H1 (cell line): ENCODE measurements around the gene ADAMTS17. TPM values are rescaled to one million over a fixed set of nuclear protein-coding genes. Genes with fewer than 3 reads are reported as not detected.

ENCODE experiments used
- CTCF ChIA-PET: fragments of 300-600 bp; sonication (Branson Sonifier 250); formaldehyde crosslinking; loops from one replicate; lab custom pipeline; 2021; ENCODE audit not compliant: partially characterized antibody; lab: Charles Lee
- POLR2A ChIA-PET: fragments of 300-600 bp; sonication (Branson Sonifier 250); formaldehyde crosslinking; loops from one replicate; lab custom pipeline; 2021; ENCODE audit warnings: inconsistent platforms; ENCODE audit not compliant: partially characterized antibody; lab: Charles Lee
- DNase-seq, 2 experiments: peaks; one replicate each; pipeline versions ENCODE4 v3.0.0 to v3.0.0-alpha.2; 2010 to 2022; ENCODE audit warnings: low spot score in 2 of 2, low read depth in 1 of 2, mixed read lengths in 1 of 2
- FAIRE-seq: peaks from 2 replicates; lab custom pipeline; 2011; peaks lifted over from hg19 to GRCh38; lab: Jason Lieb, UNC
- H2AFZ ChIP-seq: 2 replicates; pipeline ENCODE4 v1.8.1; 2012; ENCODE audit warnings: low read length, inconsistent platforms
- H2AK5ac ChIP-seq: 2 replicates; pipeline ENCODE4 v1.6.1; 2013; ENCODE audit warnings: low read depth, low read length
- H2BK120ac ChIP-seq: replicated peaks from 2 replicates; pipeline ENCODE3; 2013; ENCODE audit warnings: low read depth, low read length, inconsistent platforms
- H2BK12ac ChIP-seq: 2 replicates; pipeline ENCODE4 v1.6.1; 2013; ENCODE audit warnings: low read depth, low read length
- H2BK15ac ChIP-seq: 2 replicates; pipeline ENCODE4 v1.6.1; 2013; ENCODE audit warnings: low read length
- H2BK20ac ChIP-seq: 2 replicates; pipeline ENCODE4 v1.6.1; 2013; ENCODE audit warnings: low read length
- H2BK5ac ChIP-seq: 2 replicates; pipeline ENCODE4 v1.6.1; 2013; ENCODE audit warnings: low read depth, low read length
- H3K14ac ChIP-seq: 2 replicates; pipeline ENCODE4 v1.6.1; 2013; ENCODE audit warnings: inconsistent platforms; ENCODE audit not compliant: insufficient read length
- H3K18ac ChIP-seq: 2 replicates; pipeline ENCODE4 v1.6.1; 2013; ENCODE audit warnings: low read length; ENCODE audit errors: extremely low read depth
- H3K23ac ChIP-seq: 2 replicates; pipeline ENCODE4 v1.6.1; 2013; ENCODE audit warnings: inconsistent platforms; ENCODE audit not compliant: insufficient read length
- H3K23me2 ChIP-seq: 2 replicates; pipeline ENCODE4 v1.6.1; 2013; ENCODE audit warnings: low read depth, low read length
- H3K27ac ChIP-seq: 2 replicates; pipeline ENCODE4 v1.6.1; 2011; ENCODE audit warnings: low read depth, low read length, inconsistent platforms
- H3K27me3 ChIP-seq, 4 experiments: replicated peaks in 1 of 4; 1 replicate in 1 of 4; 2 replicates in 3 of 4; pipeline versions ENCODE4 v1.6.1 to v1.8.1; 2011 to 2013; ENCODE audit warnings: low read length in 3 of 4, mild to moderate bottlenecking in 3 of 4, inconsistent platforms in 2 of 4, mixed read lengths in 2 of 4, moderate library complexity in 1 of 4; ENCODE audit not compliant: control insufficient read depth in 3 of 4, insufficient read depth in 3 of 4; ENCODE audit errors: extremely low read depth in 1 of 4
- H3K36me3 ChIP-seq, 4 experiments: 2 replicates each; pipeline versions ENCODE4 v1.6.1 to v1.8.1; 2011 to 2013; ENCODE audit warnings: mild to moderate bottlenecking in 4 of 4, low read length in 3 of 4, moderate library complexity in 2 of 4, control low read depth in 1 of 4, inconsistent platforms in 1 of 4; ENCODE audit not compliant: insufficient read depth in 4 of 4, control insufficient read depth in 2 of 4
- H3K4ac ChIP-seq: replicated peaks from 2 replicates; pipeline ENCODE3; 2013; ENCODE audit warnings: low read length, low read depth, mixed read lengths, inconsistent platforms; ENCODE audit not compliant: insufficient read length
- H3K4me1 ChIP-seq, 4 experiments: replicated peaks in 1 of 4; 1 replicate in 1 of 4; 2 replicates in 3 of 4; pipeline versions ENCODE4 v1.6.1 to v1.8.1; 2011 to 2013; ENCODE audit warnings: low read length in 3 of 4, inconsistent platforms in 2 of 4, mixed read lengths in 1 of 4; ENCODE audit not compliant: insufficient read depth in 4 of 4, control insufficient read depth in 3 of 4
- H3K4me2 ChIP-seq, 2 experiments: 2 replicates each; pipeline versions ENCODE4 v1.6.1 to v1.8.1; 2011 to 2013; ENCODE audit warnings: low read depth in 2 of 2, low read length in 2 of 2, control low read depth in 1 of 2, inconsistent platforms in 1 of 2, mild to moderate bottlenecking in 1 of 2; ENCODE audit not compliant: insufficient read depth in 1 of 2
- H3K4me3 ChIP-seq, 4 experiments: fragments of 200-600, 300-600 bp in 1 of 4; sonication (generic), shearing (Covaris generic), sonication (Bioruptor Twin) in 1 of 4; 2 replicates each; pipeline versions ENCODE4 v1.5.1 to v1.8.1; 2011 to 2016; ENCODE audit warnings: low read length in 4 of 4, low read depth in 3 of 4, control low read depth in 2 of 4, inconsistent platforms in 2 of 4, mild to moderate bottlenecking in 2 of 4, mixed read lengths in 1 of 4, moderate library complexity in 1 of 4; ENCODE audit not compliant: insufficient read depth in 2 of 4; ENCODE audit errors: extremely low read depth in 1 of 4
- H3K56ac ChIP-seq: replicated peaks from 2 replicates; pipeline ENCODE3; 2013; ENCODE audit warnings: low read depth, mild to moderate bottlenecking, mixed read lengths, low read length, inconsistent platforms; ENCODE audit not compliant: insufficient read length
- H3K79me1 ChIP-seq: 2 replicates; pipeline ENCODE4 v1.6.1; 2013; ENCODE audit warnings: low read depth, low read length, control low read depth
- H3K79me2 ChIP-seq, 2 experiments: 2 replicates each; pipeline versions ENCODE4 v1.6.1 to v1.8.1; 2012 to 2013; ENCODE audit warnings: low read length in 2 of 2, mild to moderate bottlenecking in 2 of 2, inconsistent platforms in 1 of 2; ENCODE audit not compliant: insufficient read depth in 2 of 2, control insufficient read depth in 1 of 2
- H3K9ac ChIP-seq, 4 experiments: replicated peaks in 1 of 4; 1 replicate in 1 of 4; 2 replicates in 3 of 4; pipeline versions ENCODE4 v1.6.1 to v1.8.1; 2011 to 2013; ENCODE audit warnings: low read depth in 3 of 4, low read length in 3 of 4, control low read depth in 2 of 4, mild to moderate bottlenecking in 2 of 4, moderate library complexity in 2 of 4, inconsistent platforms in 1 of 4; ENCODE audit errors: extremely low read depth in 1 of 4
- H3K9me3 ChIP-seq, 2 experiments: 2 replicates each; pipeline versions ENCODE4 v1.6.1 to v1.8.1; 2012 to 2013; ENCODE audit warnings: mild to moderate bottlenecking in 2 of 2, moderate library complexity in 2 of 2, control low read depth in 1 of 2, inconsistent platforms in 1 of 2, low read depth in 1 of 2, low read length in 1 of 2, mixed read lengths in 1 of 2; ENCODE audit not compliant: insufficient read depth in 2 of 2
- H4K20me1 ChIP-seq, 2 experiments: replicated peaks in 1 of 2; 2 replicates each; pipeline versions ENCODE3 to v1.8.1; 2011 to 2013; ENCODE audit warnings: inconsistent platforms in 2 of 2, low read length in 2 of 2, mild to moderate bottlenecking in 1 of 2; ENCODE audit not compliant: insufficient read depth in 2 of 2, control insufficient read depth in 1 of 2
- H4K5ac ChIP-seq: 2 replicates; pipeline ENCODE4 v1.6.1; 2013; ENCODE audit warnings: low read length, low read depth, mixed read lengths, inconsistent platforms; ENCODE audit not compliant: insufficient read length
- H4K8ac ChIP-seq: 2 replicates; pipeline ENCODE4 v1.8.0; 2013; ENCODE audit warnings: mild to moderate bottlenecking, moderate library complexity, low read length, inconsistent platforms; ENCODE audit not compliant: insufficient read depth; ENCODE audit errors: extremely low read depth
- H4K91ac ChIP-seq: replicated peaks from 2 replicates; pipeline ENCODE3; 2013; ENCODE audit warnings: low read length, mixed read lengths, inconsistent platforms; ENCODE audit not compliant: insufficient read length
- JUND ChIP-seq: IDR thresholded peaks from 2 replicates; pipeline ENCODE4 v1.6.1; 2011; ENCODE audit warnings: mild to moderate bottlenecking, improper control_type of control experiment, low read length
- TBP ChIP-seq: IDR thresholded peaks from 2 replicates; pipeline ENCODE4 v1.6.1; 2011; ENCODE audit warnings: low read depth, low read length, improper control_type of control experiment
- WGBS, 2 experiments: shearing (Covaris generic) in 1 of 2; methylation state at CpG; one replicate each; pipeline versions ENCODE4 v1.1.6 to v1.1.7; 2013 to 2015; ENCODE audit warnings: low lambda C conversion rate in 2 of 2, mixed read lengths in 2 of 2, inconsistent platforms in 1 of 2, low coverage in 1 of 2, missing lambda C conversion rate in 1 of 2; ENCODE audit not compliant: insufficient replicate concordance in 2 of 2, insufficient coverage in 1 of 2, insufficient read length in 1 of 2; ENCODE audit errors: extremely low coverage in 1 of 2, missing lambda C conversion rate in 1 of 2; 5-methylcytosine and 5-hydroxymethylcytosine counted together
- polyA plus RNA-seq, 7 experiments: library from polyadenylated mRNA; depleted of rRNA in 3 of 7; stranded (reverse) in 5 of 7; unstranded in 2 of 7; fragments of >200 nt in 5 of 7; fragments of 200-250 nt in 2 of 7; gene quantifications; 1 replicate in 5 of 7; 2 replicates in 1 of 7; 4 replicates in 1 of 7; pipeline versions ENCODE4 v1.2.1 to v1.2.3, GENCODE V29; 2011 to 2013; ENCODE audit warnings: missing spikeins in 2 of 7, mixed read lengths in 2 of 7
- total RNA-seq: library from RNA; stranded (reverse); fragmentation: NEBNext Ultra II Directional; extraction: Animal tissue kit (Norgen Biotek cat#: 25700); gene quantifications from 2 replicates; pipeline ENCODE4 v1.2.1, GENCODE V29; 2021

The ADAMTS17 gene
- total and polyA plus RNA-seq, 2 of the 8 experiments (the other 6 are each of a cell fraction or from before 2014, with no cell fraction given) = 0.51 to 1.7 TPM

GRCh38 chr15:100310513-100311153 lies 31.1 kb downstream of the ADAMTS17 start:
- H3K36me3 ChIP-seq = no peaks in the 10 kb centered on the region
- no peaks in the 10 kb centered on the region; a peak in 1 of 4 replicates for H3K9me3 ChIP-seq
- H2BK20ac ChIP-seq = no peak overlapping the region
- H2AK5ac ChIP-seq = no peak overlapping the region
- H3K23ac ChIP-seq = no peak overlapping the region
- no peaks in the 10 kb centered on the region for H3K23me2 ChIP-seq
- no peaks in the 10 kb centered on the region for H4K20me1 ChIP-seq
- no peak overlapping the region for H3K4me3 ChIP-seq
- no peak for FAIRE-seq
- H4K91ac ChIP-seq = no peak overlapping the region
- H3K56ac ChIP-seq = no peak overlapping the region
- no peak overlapping the region for H4K8ac ChIP-seq
- no peak overlapping the region for H2BK120ac ChIP-seq
- WGBS, 2 experiments = 77% methylated on average over 14 of the region's 14 CpGs; no CpG with 5 or more reads in 1 of the 2 experiments
- TF ChIP-seq JUND (no peak), TBP (no peak)
- CTCF ChIA-PET = interaction anchor here (0.7 to 1.4 kb wide), 2 partner anchors 40 to 73 kb away, joined by 3 read pairs; no protein-coding TSS in a partner anchor
- H3K27me3 ChIP-seq = no peaks in the 10 kb centered on the region
- no peak overlapping the region for H3K9ac ChIP-seq
- no peak overlapping the region for H3K4me2 ChIP-seq
- no peak for DNase-seq
- POLR2A ChIA-PET = no interaction called here
- H3K4ac ChIP-seq = no peak overlapping the region
- H2BK5ac ChIP-seq = no peak overlapping the region
- H3K79me1 ChIP-seq = no peaks in the 10 kb centered on the region
- no peaks in the 10 kb centered on the region for H3K4me1 ChIP-seq
- no peaks in the 10 kb centered on the region for H3K79me2 ChIP-seq
- no peak overlapping the region for H4K5ac ChIP-seq
- H2BK15ac ChIP-seq = no peak overlapping the region
- no peak overlapping the region for H3K14ac ChIP-seq
- no peak overlapping the region for H2AFZ ChIP-seq
- no peak overlapping the region for H2BK12ac ChIP-seq
- H3K27ac ChIP-seq = no peak overlapping the region
- no peak overlapping the region for H3K18ac ChIP-seq
